HepG2 (cell line): ENCODE measurements around the gene DSC3. TPM values are rescaled to one million over a fixed set of nuclear protein-coding genes. Genes with fewer than 3 reads are reported as not detected.

Experiments used
- ATAC-seq: fragments of 200-7000 bp; cut with Tn5 transposase; 3 replicates; pipeline ENCODE4 v1.9.1; 2020; ENCODE audit warnings: mild to moderate bottlenecking, moderate library complexity
- BruUV-seq: library from RNA; stranded (reverse); fragments of 400-500 nt; replicated peaks from 2 replicates; lab custom pipeline; 2021; lab: Mats Ljungman, UMichigan
- CTCF ChIA-PET: fragments of 300-600 bp; formaldehyde crosslinking; extraction: SDS; loops from one replicate; lab custom pipeline; 2021; ENCODE audit warnings: low total read pairs, inconsistent platforms, low intra/inter-chr PET ratio; lab: Yijun Ruan, JAX
- POLR2A ChIA-PET: fragments of 350-600 bp; sonication (Branson Sonifier 250); formaldehyde crosslinking; loops from one replicate; lab custom pipeline; 2020; ENCODE audit warnings: antibody characterized with exemption, inconsistent platforms; lab: Yijun Ruan, JAX
- DNase-seq: peaks from one replicate; pipeline ENCODE4 v3.0.0-alpha.2; 2015; ENCODE audit warnings: low spot score
- FAIRE-seq: peaks from 3 replicates; lab custom pipeline; 2011; peaks lifted over from hg19 to GRCh38; lab: Jason Lieb, UNC
- H2AFZ ChIP-seq: one replicate; pipeline ENCODE4 v1.6.1; 2011; ENCODE audit warnings: low read length, inconsistent platforms
- H3K27ac ChIP-seq: fragments of 300-600 bp; 3 replicates; pipeline ENCODE4 v1.8.0; 2011; ENCODE audit warnings: mixed run types, mild to moderate bottlenecking, mixed read lengths, low read length, inconsistent platforms; ENCODE audit not compliant: insufficient read depth; ENCODE audit errors: extremely low read length
- H3K27me3 ChIP-seq, 2 experiments: fragments of 200-600 bp in 1 of 2; 2 replicates in 1 of 2; 3 replicates in 1 of 2; pipeline versions ENCODE4 v1.6.0 to v1.8.0; 2011; ENCODE audit warnings: low read length in 2 of 2, mild to moderate bottlenecking in 2 of 2, moderate library complexity in 2 of 2, inconsistent platforms in 1 of 2; ENCODE audit not compliant: insufficient read depth in 2 of 2, control insufficient read depth in 1 of 2
- H3K36me3 ChIP-seq, 2 experiments: fragments of 200-600 bp in 1 of 2; replicated peaks in 1 of 2; 2 replicates in 1 of 2; 3 replicates in 1 of 2; pipeline versions ENCODE4 v1.5.1 to v1.8.0; 2011; ENCODE audit warnings: low read length in 2 of 2, inconsistent platforms in 1 of 2; ENCODE audit not compliant: insufficient read depth in 2 of 2, control insufficient read depth in 1 of 2
- H3K4me1 ChIP-seq: 2 replicates; pipeline ENCODE4 v1.5.1; 2012; ENCODE audit warnings: low read length, inconsistent platforms; ENCODE audit not compliant: insufficient read depth
- H3K4me2 ChIP-seq: 2 replicates; pipeline ENCODE4 v1.6.0; 2011; ENCODE audit warnings: low read depth, low read length, inconsistent platforms
- H3K4me3 ChIP-seq, 3 experiments: fragments of 200-600 bp in 1 of 3; sonication (generic), shearing (Covaris generic) in 1 of 3; replicated peaks in 1 of 3; 2 replicates each; pipeline ENCODE4 v1.5.1; 2011 to 2016; ENCODE audit warnings: low read length in 3 of 3, inconsistent platforms in 2 of 3, low read depth in 2 of 3, mild to moderate bottlenecking in 2 of 3, control low read depth in 1 of 3, mixed read lengths in 1 of 3; ENCODE audit not compliant: insufficient read depth in 1 of 3
- H3K79me2 ChIP-seq: one replicate; pipeline ENCODE4 v1.6.1; 2011; ENCODE audit warnings: low read length, inconsistent platforms; ENCODE audit not compliant: insufficient read depth
- H3K9ac ChIP-seq: 2 replicates; pipeline ENCODE4 v1.6.0; 2011; ENCODE audit warnings: mild to moderate bottlenecking, low read depth, low read length, inconsistent platforms; ENCODE audit not compliant: insufficient read depth
- H3K9me3 ChIP-seq: 2 replicates; pipeline ENCODE4 v1.5.1; 2012; ENCODE audit warnings: mild to moderate bottlenecking, low read length
- H4K20me1 ChIP-seq: 2 replicates; pipeline ENCODE4 v1.6.0; 2011; ENCODE audit warnings: inconsistent platforms, mild to moderate bottlenecking, low read length, moderate library complexity; ENCODE audit not compliant: insufficient read depth
- AKNA ChIP-seq: sonication (generic); formaldehyde crosslinking; IDR thresholded peaks from 2 replicates; pipeline ENCODE4 v1.4.0; 2020; ENCODE audit warnings: missing genetic modification reagents, borderline replicate concordance
- BORCS8-MEF2B ChIP-seq: sonication (generic); formaldehyde crosslinking; IDR thresholded peaks from 2 replicates; pipeline ENCODE4 v1.8.0; 2022; ENCODE audit warnings: mild to moderate bottlenecking, missing genetic modification reagents
- BRF2 ChIP-seq: sonication (generic); formaldehyde crosslinking; IDR thresholded peaks from 2 replicates; pipeline ENCODE4 v1.8.1; 2022; ENCODE audit warnings: mild to moderate bottlenecking, missing genetic modification reagents
- HMGXB3 ChIP-seq: sonication (generic); formaldehyde crosslinking; IDR thresholded peaks from 2 replicates; pipeline ENCODE4 v1.4.0; 2020; ENCODE audit warnings: missing genetic modification reagents, borderline replicate concordance
- PCBP1 ChIP-seq: fragments of 200-400 bp; formaldehyde crosslinking; IDR thresholded peaks from 2 replicates; pipeline ENCODE4 v1.6.1; 2017; ENCODE audit warnings: mild to moderate bottlenecking, low read depth, low read length, borderline replicate concordance
- SMAD9 ChIP-seq: sonication (generic); formaldehyde crosslinking; IDR thresholded peaks from 2 replicates; pipeline ENCODE4 v1.5.1; 2020; ENCODE audit warnings: mild to moderate bottlenecking, missing genetic modification reagents
- ZNF558 ChIP-seq: sonication (generic); formaldehyde crosslinking; IDR thresholded peaks from 2 replicates; pipeline ENCODE4 v1.9.0; 2022; ENCODE audit warnings: mild to moderate bottlenecking, missing genetic modification reagents, borderline replicate concordance
- ZNF687 ChIP-seq: sonication (generic); formaldehyde crosslinking; IDR thresholded peaks from 2 replicates; pipeline ENCODE4 v1.5.1; 2020; ENCODE audit warnings: mild to moderate bottlenecking, missing genetic modification reagents, moderate library complexity
- ZSCAN12 ChIP-seq: sonication (generic); formaldehyde crosslinking; IDR thresholded peaks from 2 replicates; pipeline ENCODE4 v1.9.0; 2021; ENCODE audit warnings: mild to moderate bottlenecking, missing genetic modification reagents
- WGBS: methylation state at CpG from one replicate; pipeline ENCODE4 v1.1.6; 2017; ENCODE audit warnings: low lambda C conversion rate; 5-methylcytosine and 5-hydroxymethylcytosine counted together
- in situ Hi-C: cut with HindIII; loops from 2 replicates; pipeline ENCODE4 v1.10.0; 2017; ENCODE audit warnings: low pct_unique_long_range_greater_than_20kb; ENCODE audit not compliant: extremely low pct_ligation_motif_present
- intact Hi-C: fragments of 100-400 bp; cut with micrococcal nuclease; formaldehyde crosslinking; loops from one replicate; pipeline ENCODE4 v1.10.0; 2022; ENCODE audit not compliant: unreplicated experiment
- polyA plus RNA-seq, 8 experiments: library from polyadenylated mRNA; depleted of rRNA in 3 of 8; stranded (reverse) in 7 of 8; unstranded in 1 of 8; fragments of >200 nt; fragmentation: Illumina TruSeq in 4 of 8; extraction: Trizol in 4 of 8; gene quantifications; 2 replicates each; pipeline versions ENCODE4 v1.2.1 to v1.2.3, GENCODE V29; 2011 to 2016; ENCODE audit warnings: low read depth in 4 of 8, missing spikeins in 1 of 8, mixed read lengths in 1 of 8; ENCODE audit not compliant: insufficient read depth in 1 of 8
- total RNA-seq, 5 experiments: library from RNA; depleted of rRNA; stranded (reverse); fragments of >200 nt; fragmentation: Illumina TruSeq; extraction: Trizol; gene quantifications; 2 replicates each; pipeline ENCODE4 v1.2.3, GENCODE V29; 2016; ENCODE audit warnings: low read depth in 1 of 5

The DSC3 gene
- total and polyA plus RNA-seq, 2 of the 13 experiments (the other 11 are each of a cell fraction or from before 2014, with no cell fraction given) = 0.05 to 0.38 TPM

- POLR2A ChIA-PET = no interaction called here
- TF ChIP-seq BRF2 (CRISPR knock-in tag) = no peak
- no peak for TF ChIP-seq BORCS8-MEF2B (CRISPR knock-in tag)
- TF ChIP-seq ZNF558 (CRISPR knock-in tag) = no peak
- no peak for TF ChIP-seq ZSCAN12 (CRISPR knock-in tag)
- no peak for TF ChIP-seq SMAD9 (CRISPR knock-in tag)
- no peak for TF ChIP-seq HMGXB3 (CRISPR knock-in tag)
- no peak for TF ChIP-seq PCBP1
- TF ChIP-seq AKNA (CRISPR knock-in tag) = no peak
- TF ChIP-seq ZNF687 (CRISPR knock-in tag) = no peak
Observed at GRCh38 chr18:31077878-31078277, 35.3 kb upstream of the DSC3 start.

More at GRCh38 chr18:31077878-31078277, 35.3 kb upstream of the DSC3 start:
- no peak for ATAC-seq
- H3K27me3 ChIP-seq = no peaks in the 10 kb centered on the region
- no peaks in the 10 kb centered on the region for H3K79me2 ChIP-seq
- DNase-seq = no peak
- 100% methylated on average over 1 of the region's 1 CpG for WGBS
- H3K4me3 ChIP-seq = no peak overlapping the region
- in situ Hi-C loops (no loop called here), intact Hi-C loops (no loop called here)
- peaks cover 14 to 58% of the 10 kb centered on the region in 2 experiments for H3K36me3 ChIP-seq
- BruUV-seq = no TSS peak
- H3K4me1 ChIP-seq = no peaks in the 10 kb centered on the region
- H3K27ac ChIP-seq = no peak overlapping the region
- no peak for FAIRE-seq
- H3K4me2 ChIP-seq = no peak overlapping the region
- CTCF ChIA-PET = no interaction called here
- no peak overlapping the region for H3K9ac ChIP-seq
- H4K20me1 ChIP-seq = no peaks in the 10 kb centered on the region
- H3K9me3 ChIP-seq = no peaks in the 10 kb centered on the region
- H2AFZ ChIP-seq = no peak overlapping the region
